Astrocyte (in vitro differentiated cells and primary cell): ENCODE measurements around the gene SLC8A3. TPM values are rescaled to one million over a fixed set of nuclear protein-coding genes. Genes with fewer than 3 reads are reported as not detected.

Experiments
- DNase-seq: peaks from one replicate; pipeline ENCODE4 v3.0.0-alpha.2; 2010; ENCODE audit warnings: low read depth
- FAIRE-seq: peaks from 2 replicates; lab custom pipeline; 2011; peaks lifted over from hg19 to GRCh38; lab: Jason Lieb, UNC
- H2AFZ ChIP-seq: 2 replicates; pipeline ENCODE4 v1.6.0; 2012; ENCODE audit warnings: low read depth, low read length, inconsistent platforms
- H3K27ac ChIP-seq: 2 replicates; pipeline ENCODE4 v1.5.1; 2011; ENCODE audit warnings: low read depth, low read length, inconsistent platforms
- H3K27me3 ChIP-seq: 2 replicates; pipeline ENCODE4 v1.6.0; 2011; ENCODE audit warnings: low read length, inconsistent platforms; ENCODE audit not compliant: insufficient read depth
- H3K36me3 ChIP-seq: 2 replicates; pipeline ENCODE4 v1.5.1; 2011; ENCODE audit warnings: low read length, inconsistent platforms; ENCODE audit not compliant: insufficient read depth
- H3K4me1 ChIP-seq: 2 replicates; pipeline ENCODE4 v1.5.1; 2011; ENCODE audit warnings: low read length, inconsistent platforms; ENCODE audit not compliant: insufficient read depth
- H3K4me2 ChIP-seq: 2 replicates; pipeline ENCODE4 v1.6.0; 2012; ENCODE audit warnings: low read length, inconsistent platforms
- H3K4me3 ChIP-seq: 2 replicates; pipeline ENCODE4 v1.5.1; 2011; ENCODE audit warnings: low read depth, mild to moderate bottlenecking, low read length, inconsistent platforms; ENCODE audit not compliant: insufficient read depth
- H3K79me2 ChIP-seq: 2 replicates; pipeline ENCODE4 v1.6.0; 2012; ENCODE audit warnings: mild to moderate bottlenecking, low read length, inconsistent platforms; ENCODE audit not compliant: insufficient read depth
- H3K9ac ChIP-seq: 2 replicates; pipeline ENCODE4 v1.6.0; 2012; ENCODE audit warnings: mild to moderate bottlenecking, low read length, inconsistent platforms
- H3K9me3 ChIP-seq: 2 replicates; pipeline ENCODE4 v1.5.1; 2012; ENCODE audit warnings: low read depth, mild to moderate bottlenecking, low read length, inconsistent platforms; ENCODE audit not compliant: insufficient read depth
- H4K20me1 ChIP-seq: 2 replicates; pipeline ENCODE4 v1.6.0; 2012; ENCODE audit warnings: low read length, inconsistent platforms; ENCODE audit not compliant: insufficient read depth
- H3K27ac Mint-ChIP-seq: one replicate; pipeline ENCODE4 v1.8.0; 2021; ENCODE audit warnings: mild to moderate bottlenecking, mixed read lengths; ENCODE audit not compliant: unreplicated experiment
- H3K27me3 Mint-ChIP-seq: one replicate; pipeline ENCODE4 v1.8.0; 2021; ENCODE audit warnings: low read depth, mixed read lengths; ENCODE audit not compliant: unreplicated experiment
- H3K36me3 Mint-ChIP-seq: one replicate; pipeline ENCODE4 v1.8.0; 2021; ENCODE audit warnings: low read depth, mixed read lengths; ENCODE audit not compliant: unreplicated experiment
- H3K4me1 Mint-ChIP-seq: one replicate; pipeline ENCODE4 v1.8.0; 2021; ENCODE audit warnings: low read depth, mixed read lengths; ENCODE audit not compliant: unreplicated experiment
- H3K4me3 Mint-ChIP-seq: one replicate; pipeline ENCODE4 v1.8.0; 2021; ENCODE audit warnings: mild to moderate bottlenecking, moderate library complexity, mixed read lengths; ENCODE audit not compliant: unreplicated experiment
- H3K9me3 Mint-ChIP-seq: one replicate; pipeline ENCODE4 v1.8.0; 2021; ENCODE audit warnings: mild to moderate bottlenecking, mixed read lengths; ENCODE audit not compliant: unreplicated experiment
- CTCF ChIP-seq: IDR thresholded peaks from 2 replicates; pipeline ENCODE4 v1.5.1; 2011; ENCODE audit warnings: low read depth, mild to moderate bottlenecking, inconsistent platforms, low read length, moderate library complexity; ENCODE audit not compliant: insufficient read depth
- EZH2 ChIP-seq: IDR thresholded peaks from 2 replicates; pipeline ENCODE4 v1.6.1; 2012; ENCODE audit warnings: mild to moderate bottlenecking, low read length, inconsistent platforms; ENCODE audit not compliant: insufficient read depth
- total RNA-seq: library from RNA; stranded (reverse); gene quantifications from 2 replicates; pipeline ENCODE4 v1.2.1, GENCODE V29; 2021

Gene SLC8A3
- total RNA-seq, 1 donor from 2014 or later: 0.45 TPM

DNA sequence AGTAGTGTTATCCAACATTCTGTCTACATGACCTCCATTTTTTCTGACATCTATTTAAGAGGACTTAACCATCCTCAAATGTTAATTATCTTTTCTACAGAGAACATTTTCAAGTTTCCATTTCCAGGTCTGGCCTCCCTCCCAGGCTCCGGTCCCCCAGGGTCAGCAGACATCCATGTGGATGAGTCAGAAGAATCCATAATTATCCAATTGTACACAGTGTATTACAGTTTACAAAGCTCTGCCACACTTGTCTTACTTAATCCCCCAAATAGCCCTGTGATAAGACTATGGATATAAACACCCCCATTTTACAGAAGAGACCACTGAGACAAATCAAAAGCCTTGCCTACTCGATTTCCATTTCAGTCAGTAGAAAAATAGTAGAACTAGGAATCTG lies 65.0 kb downstream of the SLC8A3 start:
- H3K9ac ChIP-seq: no peak overlapping the region
- Mint-ChIP-seq H3K4me1 (no peaks in the 10 kb centered on the region), H3K36me3 (no peaks in the 10 kb centered on the region), H3K9me3 (no peaks in the 10 kb centered on the region), H3K4me3 (no peak overlapping the region), H3K27ac (no peak overlapping the region), H3K27me3 (no peaks in the 10 kb centered on the region)
- no peaks in the 10 kb centered on the region for H3K79me2 ChIP-seq
- no peak overlapping the region for H3K4me3 ChIP-seq
- H2AFZ ChIP-seq: no peak overlapping the region
- no peaks in the 10 kb centered on the region for H3K4me1 ChIP-seq
- no peak overlapping the region for H3K27ac ChIP-seq
- TF ChIP-seq EZH2: no peak
- H3K9me3 ChIP-seq: no peaks in the 10 kb centered on the region
- DNase-seq (no peak), FAIRE-seq (no peak)
- H3K27me3 ChIP-seq: no peaks in the 10 kb centered on the region
- H4K20me1 ChIP-seq: no peaks in the 10 kb centered on the region
- H3K4me2 ChIP-seq: no peak overlapping the region
- H3K36me3 ChIP-seq: no peaks in the 10 kb centered on the region

- Histone ChIP-seq H3K9me3 (no peaks in the 10 kb centered on the region), H3K27me3 (no peaks in the 10 kb centered on the region), H2AFZ (no peak overlapping the region), H4K20me1 (no peaks in the 10 kb centered on the region), H3K9ac (no peak overlapping the region), H3K79me2 (no peaks in the 10 kb centered on the region), H3K4me2 (no peak overlapping the region), H3K36me3 (no peaks in the 10 kb centered on the region), H3K4me1 (no peaks in the 10 kb centered on the region), H3K27ac (no peak overlapping the region), H3K4me3 (no peak overlapping the region)
- Mint-ChIP-seq H3K36me3 (no peaks in the 10 kb centered on the region), H3K9me3 (peaks cover 3% of the 10 kb centered on the region), H3K27me3 (peaks cover 5% of the 10 kb centered on the region), H3K27ac (no peak overlapping the region), H3K4me1 (no peaks in the 10 kb centered on the region), H3K4me3 (no peak overlapping the region)
- no peak for TF ChIP-seq CTCF
- no peak for TF ChIP-seq EZH2
- FAIRE-seq (no peak), DNase-seq (no peak)
Observed at GRCh38 chr14:70121521-70121920, 67.2 kb downstream of the SLC8A3 start.

DNA sequence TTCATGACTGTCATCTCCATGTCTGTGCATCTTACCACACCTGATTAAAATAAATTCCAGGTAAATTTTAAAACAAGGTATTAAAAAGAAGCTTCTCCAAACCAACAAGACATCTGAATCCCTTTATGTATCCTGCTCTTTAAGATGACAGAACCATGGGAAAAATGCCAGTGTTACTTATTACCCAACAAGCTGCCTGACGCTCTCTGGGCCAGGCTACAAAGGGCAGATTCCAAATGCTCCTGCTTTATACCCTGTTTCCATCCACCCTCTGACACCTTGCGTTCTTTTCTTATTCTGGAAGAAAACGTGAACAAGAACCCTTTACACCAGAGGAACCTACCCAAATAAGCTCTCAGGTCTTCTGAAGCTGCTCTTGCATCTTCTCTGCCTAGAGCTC lies 70.7 kb downstream of the SLC8A3 start:
- TF ChIP-seq EZH2 (no peak), CTCF (no peak)
- Histone ChIP-seq H3K36me3 (no peaks in the 10 kb centered on the region), H4K20me1 (no peaks in the 10 kb centered on the region), H3K9me3 (no peaks in the 10 kb centered on the region), H3K4me3 (no peak overlapping the region), H3K27me3 (no peaks in the 10 kb centered on the region), H3K4me2 (no peak overlapping the region), H3K4me1 (no peaks in the 10 kb centered on the region), H3K79me2 (no peaks in the 10 kb centered on the region), H3K27ac (no peak overlapping the region), H3K9ac (no peak overlapping the region), H2AFZ (no peak overlapping the region)
- Mint-ChIP-seq H3K36me3 (no peaks in the 10 kb centered on the region), H3K9me3 (peaks cover 3% of the 10 kb centered on the region), H3K27ac (no peak overlapping the region), H3K4me1 (no peaks in the 10 kb centered on the region), H3K27me3 (peaks cover 11% of the 10 kb centered on the region), H3K4me3 (no peak overlapping the region)
- FAIRE-seq (no peak), DNase-seq (no peak)
